ENCODE measurements around the gene ACE.

The ACE gene

DNA sequence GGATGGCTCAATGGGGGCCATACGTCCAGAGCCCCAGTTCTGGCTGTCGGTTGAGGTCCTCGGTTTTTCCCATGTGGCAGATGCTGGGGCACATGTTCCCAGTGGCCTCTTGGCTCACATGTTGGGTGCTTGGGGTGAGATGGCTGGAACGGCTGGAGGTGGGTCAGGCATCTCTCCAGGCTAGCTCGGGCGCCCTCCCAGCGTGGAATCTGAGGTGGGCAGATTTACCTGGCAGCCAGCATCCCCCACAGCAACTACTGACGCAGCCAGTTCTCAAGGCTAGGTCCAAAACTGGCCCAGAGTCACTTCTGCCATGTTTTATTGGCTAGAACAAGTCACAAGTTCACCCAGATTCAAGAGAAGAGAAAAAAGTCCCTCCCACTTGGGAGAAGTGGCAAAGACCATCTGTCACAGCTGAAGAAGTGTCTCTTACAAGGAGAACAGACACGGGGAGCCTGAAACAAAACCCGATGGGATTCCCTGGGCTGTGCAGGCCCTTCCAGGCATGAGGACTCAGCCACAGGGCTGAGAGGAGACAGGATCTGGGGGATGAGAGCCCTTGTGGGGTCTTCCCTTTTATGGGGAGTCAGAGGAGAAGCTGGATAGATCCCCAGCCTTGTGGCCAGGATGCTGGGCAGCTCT lies 15.2 kb downstream of the ACE start:
- no peak for DNase-seq (ENCODE audit: low read depth in 1 of 2, low spot score in 1 of 2)
- no peak for TF ChIP-seq JUND (IDR thresholded peaks at IDR 0.05; ENCODE audit: low read depth)
- in situ Hi-C loops (cut with HindIII; ENCODE audit: low pct_unique_long_range_greater_than_20kb, low sequenced_read_pairs), result no loop called here

DNA sequence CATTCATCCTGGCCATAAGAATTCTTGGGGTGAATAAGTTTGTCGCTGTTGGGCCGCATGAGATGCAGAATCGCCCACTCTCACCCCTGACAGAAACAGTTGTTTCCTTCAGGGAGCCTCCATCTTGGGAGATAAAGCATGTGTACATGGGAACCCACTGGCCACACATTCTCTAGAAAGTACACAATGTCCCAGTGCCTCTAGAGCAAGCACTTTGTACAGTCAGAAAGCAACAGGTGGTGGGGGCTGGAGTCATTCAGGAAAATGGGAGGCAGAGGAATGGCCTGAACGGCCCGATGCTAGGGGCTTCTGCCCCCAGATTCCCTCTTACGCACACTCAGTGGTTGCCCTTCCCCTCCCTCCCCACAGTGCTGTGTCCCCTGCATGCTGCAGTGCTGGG lies 16.1 kb downstream of the ACE start:
- no peak for TF ChIP-seq JUND (IDR thresholded peaks at IDR 0.05; ENCODE audit: low read depth)
- in situ Hi-C loops (cut with HindIII; ENCODE audit: low pct_unique_long_range_greater_than_20kb, low sequenced_read_pairs), result no loop called here
- no peak for DNase-seq (ENCODE audit: low read depth in 1 of 2, low spot score in 1 of 2)

DNA sequence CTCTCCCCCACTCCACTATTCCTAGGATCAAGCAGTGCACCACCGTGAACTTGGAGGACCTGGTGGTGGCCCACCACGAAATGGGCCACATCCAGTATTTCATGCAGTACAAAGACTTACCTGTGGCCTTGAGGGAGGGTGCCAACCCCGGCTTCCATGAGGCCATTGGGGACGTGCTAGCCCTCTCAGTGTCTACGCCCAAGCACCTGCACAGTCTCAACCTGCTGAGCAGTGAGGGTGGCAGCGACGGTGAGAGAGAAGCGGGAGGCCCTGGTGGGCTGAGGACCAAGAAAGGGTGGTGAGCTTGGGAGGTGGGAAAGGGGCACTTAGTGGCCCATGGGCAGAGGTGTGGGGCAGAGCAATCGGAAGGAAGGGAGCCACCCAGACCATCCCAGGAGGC lies 16.6 kb downstream of the ACE start:
- no peak for DNase-seq (ENCODE audit: low read depth in 1 of 2, low spot score in 1 of 2)
- in situ Hi-C loops (cut with HindIII; ENCODE audit: low pct_unique_long_range_greater_than_20kb, low sequenced_read_pairs), result no loop called here
- no peak for TF ChIP-seq JUND (IDR thresholded peaks at IDR 0.05; ENCODE audit: low read depth)

DNA sequence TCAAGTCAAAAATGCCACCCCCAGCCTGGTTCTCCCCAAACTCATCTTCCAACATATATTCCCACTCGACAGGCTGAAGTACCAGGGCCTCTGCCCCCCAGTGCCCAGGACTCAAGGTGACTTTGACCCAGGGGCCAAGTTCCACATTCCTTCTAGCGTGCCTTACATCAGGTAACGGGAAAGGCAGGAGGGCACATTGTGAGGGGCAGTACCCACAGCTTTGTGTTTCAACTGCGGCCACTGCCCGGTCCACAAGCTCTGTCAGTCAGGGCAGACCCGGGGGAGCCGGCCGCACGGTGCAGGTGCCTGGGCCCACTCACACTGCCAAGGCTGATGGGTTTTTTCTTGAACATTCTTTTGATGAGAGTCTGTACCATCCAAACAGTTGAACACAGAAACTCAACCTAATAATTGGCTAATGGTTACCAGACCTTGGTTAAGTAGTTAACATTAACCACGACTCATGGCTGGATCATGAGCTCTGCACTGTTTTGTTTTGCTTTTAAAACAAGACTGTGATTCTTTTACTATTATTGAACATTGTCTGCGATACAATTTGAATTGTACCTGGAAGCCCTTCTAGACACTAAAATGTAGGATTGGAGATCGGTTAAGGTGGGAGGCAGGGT lies 17.6 kb downstream of the ACE start:
- in situ Hi-C loops (cut with HindIII; ENCODE audit: low pct_unique_long_range_greater_than_20kb, low sequenced_read_pairs), result no loop called here
- no peak for TF ChIP-seq JUND (IDR thresholded peaks at IDR 0.05; ENCODE audit: low read depth)
- DNase-seq (ENCODE audit: low read depth in 1 of 2, low spot score in 1 of 2), result no peak

DNA sequence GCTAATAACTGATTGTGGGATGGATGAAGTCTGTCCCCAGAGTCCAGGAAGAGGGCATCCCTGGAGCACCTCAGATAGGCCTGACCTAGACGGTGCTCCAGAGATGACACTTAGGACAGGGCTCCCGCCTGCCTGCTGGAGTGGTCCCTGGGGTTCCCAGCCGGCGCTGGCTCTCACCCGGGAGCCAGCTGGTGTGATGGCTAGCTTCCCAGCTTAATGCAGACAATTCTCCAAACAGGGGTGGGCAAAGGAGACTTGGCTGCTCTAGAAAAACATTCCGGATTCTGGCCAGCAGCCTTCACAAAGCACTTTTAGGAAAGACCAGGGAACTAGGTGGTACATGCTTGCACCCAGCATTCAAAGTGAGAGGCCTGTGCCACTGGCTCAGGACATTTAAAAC lies 18.6 kb downstream of the ACE start:
- TF ChIP-seq JUND (IDR thresholded peaks at IDR 0.05; ENCODE audit: low read depth), result no peak
- DNase-seq (ENCODE audit: low read depth in 1 of 2, low spot score in 1 of 2), result no peak
- in situ Hi-C loops (cut with HindIII; ENCODE audit: low pct_unique_long_range_greater_than_20kb, low sequenced_read_pairs), result no loop called here

DNA sequence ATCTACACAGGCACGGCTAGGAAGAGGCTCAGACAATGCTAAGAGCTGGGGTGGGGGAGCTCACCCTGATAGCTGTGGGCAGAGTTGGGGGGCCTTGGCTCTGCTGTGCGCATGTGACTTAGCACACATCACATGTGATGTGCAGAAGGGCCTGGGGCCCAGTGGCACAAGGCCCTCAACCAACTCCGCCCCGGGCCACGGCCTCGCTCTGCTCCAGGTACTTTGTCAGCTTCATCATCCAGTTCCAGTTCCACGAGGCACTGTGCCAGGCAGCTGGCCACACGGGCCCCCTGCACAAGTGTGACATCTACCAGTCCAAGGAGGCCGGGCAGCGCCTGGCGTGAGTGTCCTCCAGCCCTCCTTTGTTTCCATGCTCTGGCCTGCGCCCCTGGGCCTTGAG lies 19.3 kb downstream of the ACE start:
- in situ Hi-C loops (cut with HindIII; ENCODE audit: low pct_unique_long_range_greater_than_20kb, low sequenced_read_pairs), result no loop called here
- DNase-seq (ENCODE audit: low read depth in 1 of 2, low spot score in 1 of 2), result no peak
- TF ChIP-seq JUND (IDR thresholded peaks at IDR 0.05; ENCODE audit: low read depth), result no peak

DNA sequence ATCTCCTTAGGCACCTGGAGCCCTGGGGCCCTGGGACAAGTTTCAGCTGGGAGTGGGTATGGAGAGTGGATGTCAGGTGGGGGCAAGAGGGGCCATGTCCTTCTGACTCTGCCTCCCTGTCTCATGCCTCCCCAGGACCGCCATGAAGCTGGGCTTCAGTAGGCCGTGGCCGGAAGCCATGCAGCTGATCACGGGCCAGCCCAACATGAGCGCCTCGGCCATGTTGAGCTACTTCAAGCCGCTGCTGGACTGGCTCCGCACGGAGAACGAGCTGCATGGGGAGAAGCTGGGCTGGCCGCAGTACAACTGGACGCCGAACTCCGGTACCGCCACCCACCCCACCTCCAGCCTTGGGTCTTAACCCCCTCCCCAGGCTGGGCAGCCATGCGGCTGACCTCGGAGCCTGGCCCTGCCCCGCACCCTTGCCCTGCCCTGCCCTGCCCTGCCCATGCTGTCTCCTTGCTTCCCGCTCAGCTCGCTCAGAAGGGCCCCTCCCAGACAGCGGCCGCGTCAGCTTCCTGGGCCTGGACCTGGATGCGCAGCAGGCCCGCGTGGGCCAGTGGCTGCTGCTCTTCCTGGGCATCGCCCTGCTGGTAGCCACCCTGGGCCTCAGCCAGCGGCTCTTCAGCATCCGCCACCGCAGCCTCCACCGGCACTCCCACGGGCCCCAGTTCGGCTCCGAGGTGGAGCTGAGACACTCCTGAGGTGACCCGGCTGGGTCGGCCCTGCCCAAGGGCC lies 20.0 kb downstream of the ACE start:
- no peak for DNase-seq (ENCODE audit: low read depth in 1 of 2, low spot score in 1 of 2)
- TF ChIP-seq JUND (IDR thresholded peaks at IDR 0.05; ENCODE audit: low read depth), result no peak
- in situ Hi-C loops (cut with HindIII; ENCODE audit: low pct_unique_long_range_greater_than_20kb, low sequenced_read_pairs), result no loop called here

DNA sequence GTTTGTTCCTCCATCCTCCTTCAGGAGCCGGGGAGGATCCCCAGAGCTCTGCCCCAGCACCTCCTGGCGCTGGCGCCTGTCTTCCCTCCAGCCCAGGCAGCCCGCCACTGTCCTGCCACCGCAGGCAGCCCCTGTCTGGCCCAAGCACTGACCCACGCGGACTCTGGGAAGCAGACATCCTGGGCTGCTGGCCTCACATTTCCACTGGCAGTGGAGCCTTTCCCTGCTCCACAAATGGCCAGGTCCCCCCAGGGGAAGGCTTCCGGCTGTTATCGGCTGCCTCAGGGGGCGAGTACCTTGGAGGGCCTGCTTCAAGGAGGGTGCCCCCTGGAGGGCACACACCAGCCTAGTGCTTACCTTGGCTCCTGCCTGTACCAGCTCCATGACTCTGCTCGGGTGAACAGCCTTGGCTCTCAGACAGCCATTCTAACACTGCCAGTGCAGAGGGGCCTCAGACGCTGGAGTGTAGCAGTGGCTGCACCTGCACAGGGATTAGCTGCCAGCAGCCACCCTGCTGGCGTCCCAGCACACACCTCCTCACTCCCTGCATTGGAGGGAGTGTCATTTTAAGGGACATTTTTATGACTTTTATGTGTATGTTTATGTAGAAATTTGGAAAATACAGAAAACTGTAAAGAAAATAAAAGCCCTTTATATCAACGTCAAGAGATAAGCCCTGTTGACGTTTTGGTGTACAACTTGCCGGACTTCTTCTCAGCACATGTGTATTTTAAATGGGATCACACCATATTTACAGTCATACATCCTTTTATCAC lies 21.0 kb downstream of the ACE start:
- peak in 1 of 2 experiments; percentile 24 for DNase-seq (ENCODE audit: low read depth in 1 of 2, low spot score in 1 of 2)
- in situ Hi-C loops (cut with HindIII; ENCODE audit: low pct_unique_long_range_greater_than_20kb, low sequenced_read_pairs), result no loop called here
- TF ChIP-seq JUND (IDR thresholded peaks at IDR 0.05; ENCODE audit: low read depth), result no peak

DNA sequence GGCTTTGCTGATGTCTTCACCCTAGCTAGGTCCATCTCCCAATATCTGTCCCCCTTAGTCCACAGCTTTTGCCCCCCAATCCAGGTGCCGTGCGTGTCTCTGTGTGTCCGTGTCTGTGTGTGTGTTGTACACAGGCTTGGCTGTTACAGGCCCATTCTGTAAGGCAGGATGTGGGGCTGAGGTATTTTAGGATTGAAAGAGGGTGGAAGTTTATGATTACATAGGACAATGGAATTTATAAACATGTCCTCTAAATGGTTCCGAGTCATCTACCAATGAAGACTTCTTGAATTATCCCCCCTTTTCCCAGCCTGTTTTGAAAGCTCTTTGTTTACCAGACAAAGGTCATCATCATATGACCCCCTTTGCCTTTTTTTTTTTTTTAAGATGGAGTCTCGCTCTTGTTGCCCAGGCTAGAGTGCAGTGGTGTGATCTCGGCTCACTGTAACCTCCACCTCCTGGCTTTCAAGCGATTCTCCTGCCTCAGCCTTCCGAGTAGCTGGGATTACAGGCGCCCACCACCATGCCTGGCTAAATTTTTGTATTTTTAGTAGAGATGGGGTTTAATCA lies 21.9 kb downstream of the ACE start:
- no peak for TF ChIP-seq JUND (IDR thresholded peaks at IDR 0.05; ENCODE audit: low read depth)
- DNase-seq (ENCODE audit: low read depth in 1 of 2, low spot score in 1 of 2), result no peak
- in situ Hi-C loops (cut with HindIII; ENCODE audit: low pct_unique_long_range_greater_than_20kb, low sequenced_read_pairs), result no loop called here

DNA sequence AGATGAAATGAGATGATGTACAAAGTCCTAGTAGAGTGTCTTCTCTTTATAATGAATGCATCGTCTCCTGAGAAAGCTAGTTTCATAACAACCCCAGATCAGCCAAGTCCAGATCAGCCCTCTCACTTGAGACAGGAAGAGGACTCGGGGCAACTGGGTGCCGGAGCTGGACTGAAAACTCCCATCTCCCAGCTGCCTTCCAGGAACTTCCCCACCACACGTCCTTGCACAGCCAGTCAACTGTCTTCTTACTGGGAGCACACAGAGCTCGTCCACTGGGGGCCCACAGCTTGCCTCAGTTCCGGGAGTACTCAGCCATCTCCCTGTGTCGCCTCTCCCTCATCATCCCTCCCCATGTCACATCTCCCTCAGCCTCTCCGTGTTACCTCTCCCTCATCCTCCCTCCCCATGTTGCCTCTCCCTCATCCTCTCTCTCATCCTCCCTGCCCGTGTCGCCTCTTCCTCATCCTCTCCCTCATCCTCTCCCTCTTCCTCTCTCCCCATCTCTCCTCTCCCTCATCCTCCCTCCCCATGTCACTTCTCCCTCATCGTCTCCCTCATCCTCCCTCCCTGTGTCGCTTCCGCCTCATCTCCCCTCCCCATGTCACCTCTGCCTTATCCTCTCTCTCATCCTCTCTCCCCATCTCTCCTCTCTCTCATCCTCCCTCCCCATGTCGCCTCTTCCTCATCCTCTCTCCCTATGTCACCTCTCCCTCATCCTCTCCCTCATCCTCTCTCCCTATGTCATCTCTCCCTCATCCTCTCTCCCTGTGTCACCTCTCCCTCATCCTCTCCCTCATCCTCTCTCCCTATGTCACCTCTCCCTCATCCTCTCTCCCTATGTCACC lies 23.9 kb downstream of the ACE start:
- in situ Hi-C loops (cut with HindIII; ENCODE audit: low pct_unique_long_range_greater_than_20kb, low sequenced_read_pairs), result no loop called here
- DNase-seq (ENCODE audit: low read depth in 1 of 2, low spot score in 1 of 2), result no peak
- TF ChIP-seq JUND (IDR thresholded peaks at IDR 0.05; ENCODE audit: low read depth), result no peak

DNA sequence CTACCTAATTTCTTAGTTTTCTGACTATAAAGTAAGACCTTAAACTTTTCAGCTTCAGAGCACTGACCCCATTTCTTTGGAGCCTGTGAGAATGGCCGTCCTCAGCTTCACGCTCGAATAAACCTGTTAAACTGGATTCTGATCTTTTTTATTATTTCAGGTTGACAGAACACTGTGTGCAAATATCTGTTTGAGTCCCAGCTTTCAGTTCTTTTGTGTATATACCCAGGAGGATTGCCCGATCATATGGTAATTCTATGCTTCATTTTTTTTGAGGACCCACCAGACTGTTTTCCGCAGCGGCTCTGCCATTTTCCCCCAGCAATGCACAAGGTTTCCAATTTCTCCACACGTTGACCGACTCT lies 26.5 kb downstream of the ACE start:
- in situ Hi-C loops (cut with HindIII; ENCODE audit: low pct_unique_long_range_greater_than_20kb, low sequenced_read_pairs), result no loop called here
- no peak for TF ChIP-seq JUND (IDR thresholded peaks at IDR 0.05; ENCODE audit: low read depth)
- DNase-seq (ENCODE audit: low read depth in 1 of 2, low spot score in 1 of 2), result peak in 1 of 2 experiments; percentile 65

DNA sequence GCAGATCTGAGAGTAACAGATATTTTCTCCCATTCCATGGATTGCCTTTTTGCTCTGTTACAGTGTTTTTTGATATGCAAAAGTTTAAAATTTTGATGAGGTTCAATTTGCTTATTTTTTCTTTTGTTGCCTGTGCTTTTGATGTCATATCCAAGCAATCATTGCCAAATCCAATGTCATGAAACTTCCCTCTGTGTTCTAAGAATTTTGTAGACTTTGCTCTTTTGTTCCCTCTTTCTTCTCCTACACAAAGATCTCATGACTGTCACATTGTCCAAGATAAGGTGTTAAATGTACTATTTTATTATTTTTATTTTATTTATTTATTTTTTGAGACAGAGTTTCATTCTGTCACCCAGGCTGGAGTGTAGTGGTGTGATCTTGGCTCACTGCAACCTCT lies 27.4 kb downstream of the ACE start:
- in situ Hi-C loops (cut with HindIII; ENCODE audit: low pct_unique_long_range_greater_than_20kb, low sequenced_read_pairs), result no loop called here
- DNase-seq (ENCODE audit: low read depth in 1 of 2, low spot score in 1 of 2), result no peak
- no peak for TF ChIP-seq JUND (IDR thresholded peaks at IDR 0.05; ENCODE audit: low read depth)
